ENCODE measurements around the gene APOBEC3H. TPM values are rescaled to one million over a fixed set of nuclear protein-coding genes. Genes with fewer than 3 reads are reported as not detected.

Gene APOBEC3H
- not detected in 2 replicates for total RNA-seq

GRCh38 chr22:39097098-39098020 is at the start of gene APOBEC3H:
Gene APOBEC3H (plus strand): TSS chr22:39097244. CDS start chr22:39100279, 3,035 bp downstream.

DNA sequence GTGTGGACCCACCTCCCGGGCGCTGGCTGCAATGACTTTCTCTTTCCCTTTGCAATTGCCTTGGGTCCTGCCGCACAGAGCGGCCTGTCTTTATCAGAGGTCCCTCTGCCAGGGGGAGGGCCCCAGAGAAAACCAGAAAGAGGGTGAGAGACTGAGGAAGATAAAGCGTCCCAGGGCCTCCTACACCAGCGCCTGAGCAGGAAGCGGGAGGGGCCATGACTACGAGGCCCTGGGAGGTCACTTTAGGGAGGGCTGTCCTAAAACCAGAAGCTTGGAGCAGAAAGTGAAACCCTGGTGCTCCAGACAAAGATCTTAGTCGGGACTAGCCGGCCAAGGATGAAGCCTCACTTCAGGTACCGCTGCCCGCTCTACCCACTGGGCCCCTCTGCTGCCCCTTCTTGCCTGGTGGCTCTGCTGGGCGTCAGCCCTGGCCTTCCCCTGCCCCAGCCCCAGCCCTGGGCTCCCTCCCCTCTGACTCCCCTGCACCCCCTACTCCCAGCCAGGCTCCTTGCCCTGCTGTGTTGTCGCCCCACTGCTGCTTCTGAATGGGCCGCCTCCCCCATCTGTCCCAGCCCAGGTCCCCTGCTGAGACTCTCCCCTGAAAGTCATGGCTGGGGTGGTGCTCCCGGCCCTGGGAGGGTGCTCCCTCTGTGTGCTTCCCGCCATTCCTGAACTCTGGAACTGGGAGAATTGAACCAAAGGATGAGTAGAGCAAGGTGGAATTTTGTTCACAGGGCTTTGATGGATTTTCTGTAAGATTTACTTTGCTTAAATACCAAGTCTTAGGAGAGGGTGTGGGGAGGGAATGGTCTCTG is 19.8 kb upstream of the APOBEC3H start, which contains the start of gene APOBEC3G:
TSS of gene APOBEC3G (plus strand) at position 250 of the 815 bp plus-strand sequence. CDS start at position 337, 87 bp downstream.

GRCh38 chr22:39152511-39153219 is 55.6 kb downstream of the APOBEC3H start, which contains the start of gene CBX7:
Gene CBX7 (minus strand): TSS chr22:39152680. CDS start chr22:39152444, 236 bp downstream.

Other genes with a start within 250 kb of the APOBEC3H start
- 57.4 and 62.0 TPM in 2 replicates for gene CBX6, start 225.0 kb upstream of the APOBEC3H start, total RNA-seq
- gene APOBEC3A, start 139.6 kb upstream of the APOBEC3H start, total RNA-seq = not detected in 2 replicates
- gene APOBEC3B, start 114.9 kb upstream of the APOBEC3H start, total RNA-seq = 0.23 and 0.34 TPM in 2 replicates
- 15.9 and 30.5 TPM in 2 replicates for gene APOBEC3C, start 83.0 kb upstream of the APOBEC3H start, total RNA-seq
- gene APOBEC3D, start 76.1 kb upstream of the APOBEC3H start, total RNA-seq = 0.58 and 6.6 TPM in 2 replicates
- gene APOBEC3F, start 56.4 kb upstream of the APOBEC3H start, total RNA-seq = 1.5 and 8.9 TPM in 2 replicates
- 5.4 and 9.2 TPM in 2 replicates for gene APOBEC3G, start 20.0 kb upstream of the APOBEC3H start, total RNA-seq
- gene CBX7, start 55.4 kb downstream of the APOBEC3H start, total RNA-seq = 0.70 and 5.3 TPM in 2 replicates
- gene PDGFB, start 147.7 kb downstream of the APOBEC3H start, total RNA-seq = 5.3 and 9.2 TPM in 2 replicates
- gene RPL3, start 222.4 kb downstream of the APOBEC3H start, total RNA-seq = 2,700 and 3,654 TPM in 2 replicates

Data from pericardium fibroblast (primary cell).